ENCODE measurements around the gene SNAP25.
A peak's percentile ranks its signal among the peaks of the same experiment; 100 is the strongest.

The SNAP25 gene

DNA sequence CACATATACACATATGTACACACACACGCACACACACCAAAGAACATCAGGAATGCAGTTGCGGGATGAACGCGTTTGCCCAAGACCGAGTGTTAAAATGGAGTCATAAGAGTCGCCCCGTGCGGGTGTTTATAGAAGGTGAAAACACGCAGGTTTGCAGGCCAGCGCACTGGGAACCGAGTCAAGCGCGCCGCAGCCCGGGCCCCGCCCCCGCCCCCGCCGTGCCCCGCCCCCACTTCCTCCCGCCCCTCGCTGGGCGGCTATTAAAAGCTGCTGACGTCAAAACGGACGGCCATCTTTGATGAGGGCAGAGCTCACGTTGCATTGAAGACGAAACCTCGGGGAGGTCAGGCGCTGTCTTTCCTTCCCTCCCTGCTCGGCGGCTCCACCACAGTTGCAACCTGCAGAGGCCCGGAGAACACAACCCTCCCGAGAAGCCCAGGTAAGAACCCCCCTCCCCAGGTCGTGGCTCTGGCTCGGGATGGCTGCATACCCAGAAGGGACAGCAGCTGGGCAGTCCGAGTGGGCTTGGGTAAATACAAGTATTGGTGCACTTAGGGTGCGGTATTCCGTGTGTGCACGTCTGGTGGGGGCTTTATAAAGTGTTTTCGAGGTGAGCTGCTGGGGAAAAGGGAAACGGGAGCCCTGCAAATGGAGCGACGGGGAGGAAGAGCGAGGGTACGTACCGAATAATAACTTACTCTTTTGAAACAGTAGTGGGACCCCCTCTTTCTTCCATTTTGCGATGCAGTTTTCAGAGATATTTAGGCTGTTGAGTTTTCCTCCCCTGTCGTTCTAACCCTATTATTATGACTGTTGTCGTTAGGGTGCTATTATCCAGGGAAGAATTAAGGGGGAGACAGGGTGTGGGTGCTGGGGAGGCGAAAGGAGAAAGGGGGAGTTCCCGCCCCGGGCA, at the start of gene SNAP25:
Gene SNAP25 (plus strand): TSS at position 295 of the 916 bp plus-strand sequence. CDS start 56,662 bp downstream, outside the sequence.
- no peak for DNase-seq (ENCODE audit: low read depth, low spot score)
- ChIA-PET CTCF (no interaction called here), POLR2A (no interaction called here)
- TF ChIP-seq, protein P1, sequence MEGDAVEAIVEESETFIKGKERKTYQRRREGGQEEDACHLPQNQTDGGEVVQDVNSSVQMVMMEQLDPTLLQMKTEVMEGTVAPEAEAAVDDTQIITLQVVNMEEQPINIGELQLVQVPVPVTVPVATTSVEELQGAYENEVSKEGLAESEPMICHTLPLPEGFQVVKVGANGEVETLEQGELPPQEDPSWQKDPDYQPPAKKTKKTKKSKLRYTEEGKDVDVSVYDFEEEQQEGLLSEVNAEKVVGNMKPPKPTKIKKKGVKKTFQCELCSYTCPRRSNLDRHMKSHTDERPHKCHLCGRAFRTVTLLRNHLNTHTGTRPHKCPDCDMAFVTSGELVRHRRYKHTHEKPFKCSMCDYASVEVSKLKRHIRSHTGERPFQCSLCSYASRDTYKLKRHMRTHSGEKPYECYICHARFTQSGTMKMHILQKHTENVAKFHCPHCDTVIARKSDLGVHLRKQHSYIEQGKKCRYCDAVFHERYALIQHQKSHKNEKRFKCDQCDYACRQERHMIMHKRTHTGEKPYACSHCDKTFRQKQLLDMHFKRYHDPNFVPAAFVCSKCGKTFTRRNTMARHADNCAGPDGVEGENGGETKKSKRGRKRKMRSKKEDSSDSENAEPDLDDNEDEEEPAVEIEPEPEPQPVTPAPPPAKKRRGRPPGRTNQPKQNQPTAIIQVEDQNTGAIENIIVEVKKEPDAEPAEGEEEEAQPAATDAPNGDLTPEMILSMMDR (IDR thresholded peaks at IDR 0.05; ENCODE audit: insufficient read depth, low read length, missing control alignments) = no peak
- H3K4me3 ChIP-seq (ENCODE audit: low read depth, low read length) = no peak within 1 kb of the TSS; the same call in 1 of the 2 replicates

DNA sequence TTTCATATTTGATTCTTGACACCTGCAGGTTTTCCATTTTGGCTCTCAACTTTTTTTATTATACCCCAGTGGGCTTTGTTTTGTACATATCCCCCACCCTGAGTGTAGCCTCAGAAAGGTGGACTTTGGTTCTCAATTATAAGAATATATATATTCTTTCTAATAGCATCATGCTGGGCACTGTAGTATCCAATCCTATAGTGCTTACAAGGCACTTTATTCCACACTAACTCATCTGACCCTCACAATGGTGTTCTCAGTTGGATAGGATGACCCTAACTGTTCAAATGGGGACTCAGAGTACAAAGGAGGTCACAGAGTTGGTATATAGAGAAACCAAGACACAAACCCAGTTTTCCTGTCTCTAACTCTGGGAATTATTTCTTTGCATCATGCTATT, 48.9 kb upstream of the SNAP25 start:
- ChIA-PET CTCF (no interaction called here), POLR2A (no interaction called here)
- DNase-seq (ENCODE audit: low read depth, low spot score) = no peak
- TF ChIP-seq, protein P1 (IDR thresholded peaks at IDR 0.05; ENCODE audit: insufficient read depth, low read length, missing control alignments) = no peak
- no peak overlapping the region for H3K4me3 ChIP-seq (ENCODE audit: low read depth, low read length)

DNA sequence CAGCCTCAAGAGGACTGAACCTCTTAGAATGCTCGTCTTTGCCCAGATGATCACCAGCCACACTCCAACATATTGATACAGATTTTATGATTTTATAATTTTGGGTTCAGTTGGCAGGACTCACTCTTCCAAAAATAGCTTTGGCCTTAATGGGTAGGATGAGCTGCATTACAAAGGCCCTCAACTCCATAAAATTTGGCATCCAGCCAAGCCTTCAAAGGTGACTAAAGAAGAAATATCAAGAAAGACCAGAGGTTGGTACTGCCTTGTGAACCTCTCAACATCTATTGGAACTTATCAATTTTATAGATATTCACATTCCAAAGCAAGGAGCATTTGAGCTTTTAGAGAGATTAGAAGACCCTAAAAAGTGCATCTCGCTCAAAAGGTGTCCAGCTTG, 48.4 kb upstream of the SNAP25 start:
- TF ChIP-seq, protein P1 (IDR thresholded peaks at IDR 0.05; ENCODE audit: insufficient read depth, low read length, missing control alignments) = no peak
- CTCF ChIA-PET = no interaction called here
- POLR2A ChIA-PET = no interaction called here
- no peak for DNase-seq (ENCODE audit: low read depth, low spot score)
- H3K4me3 ChIP-seq (ENCODE audit: low read depth, low read length) = no peak overlapping the region

DNA sequence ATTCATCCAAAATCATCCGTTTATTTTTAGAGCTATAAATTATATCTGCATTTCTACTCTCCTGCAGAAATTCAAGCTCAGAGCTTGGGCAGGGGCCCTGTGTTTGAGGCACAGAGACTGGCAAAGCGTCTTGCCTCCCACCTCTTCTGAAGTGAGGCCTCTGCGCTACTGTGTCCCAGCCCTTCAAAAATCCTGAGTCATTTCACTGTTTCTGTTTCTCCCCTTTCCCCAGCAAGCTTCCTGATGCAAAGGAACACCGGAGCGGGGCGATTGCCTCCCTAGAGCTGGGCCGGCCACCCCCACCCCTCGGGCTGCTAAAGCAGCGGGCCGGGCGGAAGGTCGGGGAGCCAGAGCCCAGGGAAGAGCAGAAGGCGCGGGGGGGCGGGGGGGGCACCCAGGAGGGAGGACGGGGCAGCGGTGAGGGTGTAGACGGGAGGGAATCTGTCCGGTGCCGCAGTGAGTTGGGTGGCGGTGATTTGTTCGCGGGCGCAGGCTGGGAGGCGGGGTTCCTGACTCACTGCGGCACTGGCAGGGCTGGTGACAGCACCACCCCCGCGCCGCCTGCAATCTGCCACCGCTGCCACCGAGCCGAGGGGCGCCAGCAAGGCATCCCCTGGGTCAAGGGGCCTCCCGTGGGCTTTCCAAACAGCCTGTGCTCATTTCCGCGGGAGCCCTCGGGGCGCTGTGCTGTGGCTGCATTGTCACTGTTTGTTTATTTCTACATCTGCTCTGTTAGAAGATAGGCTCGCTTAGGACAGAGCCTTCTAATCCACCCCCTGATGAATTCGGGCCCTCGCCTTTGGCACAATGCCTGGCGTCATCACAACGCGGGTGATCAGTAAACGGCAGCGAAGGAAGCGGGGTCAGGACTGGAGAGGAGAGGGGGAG, 46.5 kb upstream of the SNAP25 start:
- CTCF ChIA-PET = no interaction called here
- DNase-seq (ENCODE audit: low read depth, low spot score) = no peak
- peak overlapping the region; percentile 48 for H3K4me3 ChIP-seq (ENCODE audit: low read depth, low read length)
- POLR2A ChIA-PET = interaction anchor here (0.6 kb wide), 1 partner anchor 125 kb away, joined by 4 read pairs; no protein-coding TSS in a partner anchor
- TF ChIP-seq, protein P1 (IDR thresholded peaks at IDR 0.05; ENCODE audit: insufficient read depth, low read length, missing control alignments) = no peak

DNA sequence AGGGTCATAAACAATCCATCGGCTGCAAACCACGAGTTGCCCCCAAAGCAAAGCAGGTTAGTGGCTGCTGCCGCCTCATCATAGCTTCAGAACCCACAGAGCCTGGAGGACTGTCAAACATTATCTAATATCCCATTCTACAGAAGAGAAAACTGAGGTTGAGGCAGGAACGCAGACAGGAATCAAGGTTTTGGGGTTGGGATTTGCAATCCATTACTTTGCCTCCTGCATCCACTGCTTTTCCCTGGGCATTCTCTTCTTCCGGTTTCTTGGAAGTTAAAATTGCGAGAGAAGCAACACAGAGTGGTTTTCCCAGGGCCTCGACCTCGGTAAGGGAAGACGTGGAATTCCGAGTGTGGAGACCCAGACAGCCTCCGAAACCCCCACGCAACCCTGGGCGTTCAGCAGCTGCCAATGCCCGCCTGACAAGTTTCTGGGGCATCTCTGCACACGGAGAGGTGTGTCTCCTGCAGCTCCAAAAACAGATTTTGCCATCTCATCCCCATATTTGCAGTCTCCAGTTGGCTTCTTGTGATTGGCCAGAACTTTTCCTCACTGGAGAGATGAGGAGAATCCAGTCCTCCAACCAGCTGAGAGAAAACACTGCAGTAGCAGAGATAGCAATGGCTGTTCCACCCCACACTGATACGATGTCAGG, 45.5 kb upstream of the SNAP25 start:
- POLR2A ChIA-PET = no interaction called here
- CTCF ChIA-PET = no interaction called here
- TF ChIP-seq, protein P1 (IDR thresholded peaks at IDR 0.05; ENCODE audit: insufficient read depth, low read length, missing control alignments) = no peak
- no peak for DNase-seq (ENCODE audit: low read depth, low spot score)
- no peak overlapping the region for H3K4me3 ChIP-seq (ENCODE audit: low read depth, low read length)

Measured in AG04449 (cell line).